Fibroblast of lung (primary cell): ENCODE results near the gene DNMT3B.

ENCODE experiments used
- CTCF ChIP-seq, 2 donors: IDR thresholded peaks in 1 of 2; conservative IDR thresholded peaks in 1 of 2; 1 replicate in 1 of 2; 2 replicates in 1 of 2; pipeline ENCODE4 v1.5.1; 2011 to 2012; ENCODE audit warnings: low read length in 2 of 2, control low read depth in 1 of 2, inconsistent platforms in 1 of 2, low read depth in 1 of 2, mild to moderate bottlenecking in 1 of 2
- EZH2 ChIP-seq: IDR thresholded peaks from 2 replicates; pipeline ENCODE4 v1.5.1; 2012; ENCODE audit warnings: low read length, control low read depth, mild to moderate bottlenecking; ENCODE audit errors: missing control alignments

- TF ChIP-seq CTCF (conservative IDR thresholded peaks at IDR 0.05 in 1 of 2, IDR thresholded peaks at IDR 0.05 in 1 of 2; ENCODE audit: low read depth in 1 of 2, low read length in 2 of 2): no peak
- no peak for TF ChIP-seq EZH2
These were observed 40.9 kb downstream of the DNMT3B start for GRCh38 chr20:32803092-32803491.
